ENCODE data around the gene RSF1. TPM values are rescaled to one million over a fixed set of nuclear protein-coding genes. Genes with fewer than 3 reads are reported as not detected.

Gene RSF1
- total and polyA plus RNA-seq, 2 donors (not counting 1 experiment from before 2014, with no cell fraction given) = 4.8 to 104 TPM

- no peaks in the 10 kb centered on the region for H3K9me3 Mint-ChIP-seq (ENCODE audit: insufficient read depth)
- Histone ChIP-seq H3K4me1 (ENCODE audit: control insufficient read depth in 2 of 2, insufficient read depth in 2 of 2, low read length in 2 of 2) (peaks cover 12 to 20% of the 10 kb centered on the region in 2 donors), H3K4me3 (ENCODE audit: control extremely low read depth in 1 of 5, extremely low read depth in 1 of 5, insufficient read depth in 1 of 5, low read depth in 2 of 5, low read length in 4 of 5) (no peak overlapping the region), H3K9me3 (ENCODE audit: control extremely low read depth in 1 of 3, control insufficient read depth in 2 of 3, insufficient read depth in 1 of 3, low read length in 2 of 3) (no peaks in the 10 kb centered on the region), H3K4me2 (replicated peaks; ENCODE audit: low read depth, low read length, poor library complexity, severe bottlenecking) (peak overlapping the region; percentile 25), H3K27ac (ENCODE audit: low read length in 2 of 2) (no peak overlapping the region), H2AFZ (ENCODE audit: insufficient read depth, low read depth, low read length, poor library complexity, severe bottlenecking) (no peak overlapping the region), H3K79me2 (ENCODE audit: control insufficient read depth, insufficient read depth, low read length) (peaks cover 93% of the 10 kb centered on the region), H3K9ac (ENCODE audit: low read length) (no peak overlapping the region), H4K20me1 (ENCODE audit: control insufficient read depth, insufficient read depth, low read length, poor library complexity, severe bottlenecking) (peaks cover 84% of the 10 kb centered on the region), H3K36me3 (replicated peaks in 1 of 2; ENCODE audit: control extremely low read depth in 1 of 2, control insufficient read depth in 1 of 2, extremely low read depth in 1 of 2, insufficient read depth in 2 of 2, low read length in 1 of 2) (no peaks in the 10 kb centered on the region), H3K27me3 (replicated peaks in 1 of 4; ENCODE audit: control extremely low read depth in 1 of 4, control insufficient read depth in 3 of 4, insufficient read depth in 4 of 4, low read length in 3 of 4) (no peaks in the 10 kb centered on the region)
- no peak overlapping the region for H3K27ac Mint-ChIP-seq
- DNase-seq (peak; percentile 24), ATAC-seq (ENCODE audit: low read depth) (no peak)
- WGBS (ENCODE audit: insufficient coverage) = no CpG with 5 or more reads among the region's 1 CpG
- H3K4me3 Mint-ChIP-seq = no peak overlapping the region
- ChIA-PET POLR2A (interaction anchor here (0.6 kb wide), 1 partner anchor 642 kb away, joined by 3 read pairs; no protein-coding TSS in a partner anchor), CTCF (no interaction called here)
- H3K27me3 Mint-ChIP-seq = no peaks in the 10 kb centered on the region
- intact Hi-C loops (cut with micrococcal nuclease) = loop anchor here (5.0 kb wide), 1 partner anchor 34 kb away; no protein-coding TSS in a partner anchor
- peaks cover 48% of the 10 kb centered on the region for H3K4me1 Mint-ChIP-seq
- no peak for TF ChIP-seq EZH2 (IDR thresholded peaks at IDR 0.05; ENCODE audit: borderline replicate concordance, insufficient read depth, low read depth, low read length, poor library complexity, severe bottlenecking)
- TF ChIP-seq, protein P1, sequence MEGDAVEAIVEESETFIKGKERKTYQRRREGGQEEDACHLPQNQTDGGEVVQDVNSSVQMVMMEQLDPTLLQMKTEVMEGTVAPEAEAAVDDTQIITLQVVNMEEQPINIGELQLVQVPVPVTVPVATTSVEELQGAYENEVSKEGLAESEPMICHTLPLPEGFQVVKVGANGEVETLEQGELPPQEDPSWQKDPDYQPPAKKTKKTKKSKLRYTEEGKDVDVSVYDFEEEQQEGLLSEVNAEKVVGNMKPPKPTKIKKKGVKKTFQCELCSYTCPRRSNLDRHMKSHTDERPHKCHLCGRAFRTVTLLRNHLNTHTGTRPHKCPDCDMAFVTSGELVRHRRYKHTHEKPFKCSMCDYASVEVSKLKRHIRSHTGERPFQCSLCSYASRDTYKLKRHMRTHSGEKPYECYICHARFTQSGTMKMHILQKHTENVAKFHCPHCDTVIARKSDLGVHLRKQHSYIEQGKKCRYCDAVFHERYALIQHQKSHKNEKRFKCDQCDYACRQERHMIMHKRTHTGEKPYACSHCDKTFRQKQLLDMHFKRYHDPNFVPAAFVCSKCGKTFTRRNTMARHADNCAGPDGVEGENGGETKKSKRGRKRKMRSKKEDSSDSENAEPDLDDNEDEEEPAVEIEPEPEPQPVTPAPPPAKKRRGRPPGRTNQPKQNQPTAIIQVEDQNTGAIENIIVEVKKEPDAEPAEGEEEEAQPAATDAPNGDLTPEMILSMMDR (IDR thresholded peaks at IDR 0.05) = no peak
These were observed 37.5 kb downstream of the RSF1 start for GRCh38 chr11:77783025-77783424.

DNA sequence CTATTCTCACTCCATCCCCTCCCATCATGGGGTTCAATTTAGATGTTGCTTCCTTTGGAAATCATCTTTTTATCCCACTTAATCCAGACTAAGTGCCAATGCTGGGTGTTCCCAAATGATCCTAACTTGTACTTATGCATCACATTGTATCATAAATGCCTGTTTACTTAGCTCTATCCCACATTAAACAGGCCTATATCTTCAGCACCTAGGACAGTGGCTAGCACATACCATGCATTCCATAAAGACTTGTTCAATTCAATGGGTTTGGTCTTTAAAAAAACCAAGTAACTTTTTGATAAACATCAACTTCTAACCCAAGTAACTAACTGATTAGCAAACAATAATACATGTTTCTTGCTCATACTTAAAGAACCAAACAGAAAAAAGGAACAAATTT, 40.6 kb downstream of the RSF1 start:
- DNase-seq (no peak), ATAC-seq (ENCODE audit: low read depth) (no peak)
- Mint-ChIP-seq H3K9me3 (ENCODE audit: insufficient read depth) (no peaks in the 10 kb centered on the region), H3K4me3 (no peak overlapping the region), H3K27ac (no peak overlapping the region), H3K27me3 (no peaks in the 10 kb centered on the region), H3K4me1 (peaks cover 47% of the 10 kb centered on the region)
- Histone ChIP-seq H2AFZ (ENCODE audit: insufficient read depth, low read depth, low read length, poor library complexity, severe bottlenecking) (no peak overlapping the region), H3K36me3 (replicated peaks in 1 of 2; ENCODE audit: control extremely low read depth in 1 of 2, control insufficient read depth in 1 of 2, extremely low read depth in 1 of 2, insufficient read depth in 2 of 2, low read length in 1 of 2) (peaks cover 4 to 9% of the 10 kb centered on the region in 2 experiments), H4K20me1 (ENCODE audit: control insufficient read depth, insufficient read depth, low read length, poor library complexity, severe bottlenecking) (peaks cover 92% of the 10 kb centered on the region), H3K27ac (ENCODE audit: low read length in 2 of 2) (no peak overlapping the region), H3K4me2 (replicated peaks; ENCODE audit: low read depth, low read length, poor library complexity, severe bottlenecking) (no peak overlapping the region), H3K4me3 (ENCODE audit: control extremely low read depth in 1 of 5, extremely low read depth in 1 of 5, insufficient read depth in 1 of 5, low read depth in 2 of 5, low read length in 4 of 5) (no peak overlapping the region), H3K79me2 (ENCODE audit: control insufficient read depth, insufficient read depth, low read length) (peaks cover 92% of the 10 kb centered on the region), H3K27me3 (replicated peaks in 1 of 4; ENCODE audit: control extremely low read depth in 1 of 4, control insufficient read depth in 3 of 4, insufficient read depth in 4 of 4, low read length in 3 of 4) (no peaks in the 10 kb centered on the region), H3K4me1 (ENCODE audit: control insufficient read depth in 2 of 2, insufficient read depth in 2 of 2, low read length in 2 of 2) (peaks cover 12 to 20% of the 10 kb centered on the region in 2 donors), H3K9me3 (ENCODE audit: control extremely low read depth in 1 of 3, control insufficient read depth in 2 of 3, insufficient read depth in 1 of 3, low read length in 2 of 3) (no peaks in the 10 kb centered on the region), H3K9ac (ENCODE audit: low read length) (no peak overlapping the region)
- CTCF ChIA-PET = no interaction called here
- POLR2A ChIA-PET = interaction anchor here (0.5 kb wide), 1 partner anchor 218 kb away, joined by 3 read pairs; no protein-coding TSS in a partner anchor
- TF ChIP-seq EZH2 (IDR thresholded peaks at IDR 0.05; ENCODE audit: borderline replicate concordance, insufficient read depth, low read depth, low read length, poor library complexity, severe bottlenecking) = no peak
- TF ChIP-seq, protein P1 (IDR thresholded peaks at IDR 0.05) = no peak
- intact Hi-C loops (cut with micrococcal nuclease) = loop anchor here (5.0 kb wide), 1 partner anchor 37 kb away; no protein-coding TSS in a partner anchor

Data from B cell (primary cell).